ENCODE data around the gene AMDHD2. TPM values are rescaled to one million over a fixed set of nuclear protein-coding genes. Genes with fewer than 3 reads are reported as not detected.

Gene AMDHD2
- total RNA-seq, 2 donors from 2014 or later, result 189 to 206 TPM

- H3K4me3 Mint-ChIP-seq, result peak overlapping the region; percentile 86
- no peaks in the 10 kb centered on the region for H3K9me3 ChIP-seq (ENCODE audit: control insufficient read depth, low read length, poor library complexity, severe bottlenecking)
- H3K27me3 Mint-ChIP-seq, result no peaks in the 10 kb centered on the region
- no peaks in the 10 kb centered on the region for H3K36me3 Mint-ChIP-seq (ENCODE audit: low read depth)
- H3K4me1 Mint-ChIP-seq, result peaks cover 28% of the 10 kb centered on the region
- ATAC-seq, result no peak
- DNase-seq, result no peak
- H3K27ac Mint-ChIP-seq, result peak overlapping the region; percentile 94
These were observed 32.7 kb upstream of the AMDHD2 start for GRCh38 chr16:2487517-2487842.

GRCh38 chr16:2487903-2488531 is 32.2 kb upstream of the AMDHD2 start:
- Mint-ChIP-seq H3K36me3 (ENCODE audit: low read depth) (no peaks in the 10 kb centered on the region), H3K4me1 (peaks cover 26% of the 10 kb centered on the region), H3K27ac (peak overlapping the region; percentile 94), H3K27me3 (no peaks in the 10 kb centered on the region), H3K4me3 (no peak overlapping the region)
- DNase-seq, result no peak
- ATAC-seq, result no peak
- no peaks in the 10 kb centered on the region for H3K9me3 ChIP-seq (ENCODE audit: control insufficient read depth, low read length, poor library complexity, severe bottlenecking)

- Mint-ChIP-seq H3K4me1 (peaks cover 15% of the 10 kb centered on the region), H3K36me3 (ENCODE audit: low read depth) (no peaks in the 10 kb centered on the region), H3K27ac (no peak overlapping the region), H3K27me3 (no peaks in the 10 kb centered on the region), H3K4me3 (no peak overlapping the region)
- ATAC-seq (no peak), DNase-seq (no peak)
- no peaks in the 10 kb centered on the region for H3K9me3 ChIP-seq (ENCODE audit: control insufficient read depth, low read length, poor library complexity, severe bottlenecking)
These were observed 30.6 kb upstream of the AMDHD2 start for GRCh38 chr16:2489581-2489980.

- no peaks in the 10 kb centered on the region for H3K9me3 ChIP-seq (ENCODE audit: control insufficient read depth, low read length, poor library complexity, severe bottlenecking)
- ATAC-seq (no peak), DNase-seq (no peak)
- no peaks in the 10 kb centered on the region for H3K36me3 Mint-ChIP-seq (ENCODE audit: low read depth)
- H3K4me1 Mint-ChIP-seq, result peaks cover 13% of the 10 kb centered on the region
- no peak overlapping the region for H3K27ac Mint-ChIP-seq
- H3K4me3 Mint-ChIP-seq, result no peak overlapping the region
- H3K27me3 Mint-ChIP-seq, result no peaks in the 10 kb centered on the region
These were observed 29.7 kb upstream of the AMDHD2 start for GRCh38 chr16:2490190-2491105.

GRCh38 chr16:2492292-2492691 is 27.9 kb upstream of the AMDHD2 start:
- H3K4me3 Mint-ChIP-seq, result no peak overlapping the region
- ATAC-seq (no peak), DNase-seq (no peak)
- H3K36me3 Mint-ChIP-seq (ENCODE audit: low read depth), result no peaks in the 10 kb centered on the region
- H3K4me1 Mint-ChIP-seq, result peaks cover 6% of the 10 kb centered on the region
- no peaks in the 10 kb centered on the region for H3K27me3 Mint-ChIP-seq
- H3K9me3 ChIP-seq (ENCODE audit: control insufficient read depth, low read length, poor library complexity, severe bottlenecking), result no peaks in the 10 kb centered on the region
- no peak overlapping the region for H3K27ac Mint-ChIP-seq

- Mint-ChIP-seq H3K27ac (no peak overlapping the region), H3K4me3 (no peak overlapping the region), H3K27me3 (no peaks in the 10 kb centered on the region), H3K4me1 (no peaks in the 10 kb centered on the region), H3K36me3 (ENCODE audit: low read depth) (peaks cover 2% of the 10 kb centered on the region)
- H3K9me3 ChIP-seq (ENCODE audit: control insufficient read depth, low read length, poor library complexity, severe bottlenecking), result no peaks in the 10 kb centered on the region
- DNase-seq (no peak), ATAC-seq (no peak)
These were observed 26.6 kb upstream of the AMDHD2 start for GRCh38 chr16:2493605-2494004.

GRCh38 chr16:2494616-2495015 is 25.6 kb upstream of the AMDHD2 start:
- DNase-seq, result no peak
- no peak overlapping the region for H3K4me3 Mint-ChIP-seq
- no peaks in the 10 kb centered on the region for H3K9me3 ChIP-seq (ENCODE audit: control insufficient read depth, low read length, poor library complexity, severe bottlenecking)
- no peak overlapping the region for H3K27ac Mint-ChIP-seq
- ATAC-seq, result no peak
- H3K4me1 Mint-ChIP-seq, result no peaks in the 10 kb centered on the region
- no peaks in the 10 kb centered on the region for H3K27me3 Mint-ChIP-seq
- H3K36me3 Mint-ChIP-seq (ENCODE audit: low read depth), result peaks cover 2% of the 10 kb centered on the region

- Mint-ChIP-seq H3K27ac (no peak overlapping the region), H3K27me3 (no peaks in the 10 kb centered on the region), H3K4me1 (no peaks in the 10 kb centered on the region), H3K36me3 (ENCODE audit: low read depth) (peaks cover 2% of the 10 kb centered on the region), H3K4me3 (no peak overlapping the region)
- DNase-seq (no peak), ATAC-seq (no peak)
- H3K9me3 ChIP-seq (ENCODE audit: control insufficient read depth, low read length, poor library complexity, severe bottlenecking), result no peaks in the 10 kb centered on the region
These were observed 25.1 kb upstream of the AMDHD2 start for GRCh38 chr16:2495041-2495440.

- Mint-ChIP-seq H3K4me3 (no peak overlapping the region), H3K36me3 (ENCODE audit: low read depth) (peaks cover 2% of the 10 kb centered on the region), H3K4me1 (no peaks in the 10 kb centered on the region), H3K27me3 (no peaks in the 10 kb centered on the region), H3K27ac (no peak overlapping the region)
- DNase-seq (no peak), ATAC-seq (no peak)
- no peaks in the 10 kb centered on the region for H3K9me3 ChIP-seq (ENCODE audit: control insufficient read depth, low read length, poor library complexity, severe bottlenecking)
These were observed 23.7 kb upstream of the AMDHD2 start for GRCh38 chr16:2496223-2497115.

- ATAC-seq (no peak), DNase-seq (no peak)
- no peaks in the 10 kb centered on the region for H3K9me3 ChIP-seq (ENCODE audit: control insufficient read depth, low read length, poor library complexity, severe bottlenecking)
- Mint-ChIP-seq H3K27me3 (no peaks in the 10 kb centered on the region), H3K36me3 (ENCODE audit: low read depth) (peaks cover 2% of the 10 kb centered on the region), H3K4me1 (no peaks in the 10 kb centered on the region), H3K4me3 (no peak overlapping the region), H3K27ac (no peak overlapping the region)
These were observed 23.0 kb upstream of the AMDHD2 start for GRCh38 chr16:2497116-2497630.

GRCh38 chr16:2497695-2498484 is 22.3 kb upstream of the AMDHD2 start:
- H3K9me3 ChIP-seq (ENCODE audit: control insufficient read depth, low read length, poor library complexity, severe bottlenecking), result no peaks in the 10 kb centered on the region
- H3K36me3 Mint-ChIP-seq (ENCODE audit: low read depth), result peaks cover 2% of the 10 kb centered on the region
- H3K4me1 Mint-ChIP-seq, result no peaks in the 10 kb centered on the region
- no peak for ATAC-seq
- H3K4me3 Mint-ChIP-seq, result no peak overlapping the region
- DNase-seq, result no peak
- H3K27me3 Mint-ChIP-seq, result no peaks in the 10 kb centered on the region
- no peak overlapping the region for H3K27ac Mint-ChIP-seq

- Mint-ChIP-seq H3K36me3 (ENCODE audit: low read depth) (peaks cover 2% of the 10 kb centered on the region), H3K27me3 (no peaks in the 10 kb centered on the region), H3K4me1 (no peaks in the 10 kb centered on the region), H3K27ac (no peak overlapping the region), H3K4me3 (no peak overlapping the region)
- no peaks in the 10 kb centered on the region for H3K9me3 ChIP-seq (ENCODE audit: control insufficient read depth, low read length, poor library complexity, severe bottlenecking)
- no peak for DNase-seq
- no peak for ATAC-seq
These were observed 21.5 kb upstream of the AMDHD2 start for GRCh38 chr16:2498531-2499253.
